K562 (cell line): ENCODE results near the gene NCCRP1. TPM values are rescaled to one million over a fixed set of nuclear protein-coding genes. Genes with fewer than 3 reads are reported as not detected.

Source experiments
- BCL6 ChIP-seq: fragments of 250-450 bp; sonication (Bioruptor Pico); IDR thresholded peaks from 2 replicates; pipeline ENCODE4 v1.4.0; 2020
- CHD4 ChIP-seq: fragments of 200-600 bp; sonication (generic); IDR thresholded peaks from 3 replicates; pipeline ENCODE4 v1.6.1; 2012; ENCODE audit warnings: low read depth, mild to moderate bottlenecking, mixed read lengths, low read length, inconsistent platforms; ENCODE audit not compliant: insufficient read depth, insufficient replicate concordance, poor library complexity, severe bottlenecking
- PML ChIP-seq: IDR thresholded peaks from 2 replicates; pipeline ENCODE4 v1.6.1; 2012; ENCODE audit warnings: low read length, inconsistent platforms
- PRPF4 ChIP-seq: fragments of 200-400 bp; formaldehyde crosslinking; IDR thresholded peaks from one replicate; pipeline ENCODE4 v1.6.1; 2017; ENCODE audit warnings: low read length, low read depth, mild to moderate bottlenecking; ENCODE audit not compliant: insufficient read depth, poor library complexity, severe bottlenecking
- SOX6 ChIP-seq: fragments of 450-650 bp; IDR thresholded peaks from 2 replicates; pipeline ENCODE4 v1.6.1; 2014; ENCODE audit warnings: mild to moderate bottlenecking
- STAG1 ChIP-seq: sonication (generic); formaldehyde crosslinking; IDR thresholded peaks from 2 replicates; pipeline ENCODE4 v1.5.0; 2020; ENCODE audit warnings: missing genetic modification reagents, borderline replicate concordance
- polyA plus RNA-seq, 8 experiments: library from polyadenylated mRNA; depleted of rRNA in 4 of 8; stranded (reverse) in 5 of 8; unstranded in 3 of 8; fragments of >200 nt; fragmentation: Nextera tagmentation in 2 of 8; fragmentation: Illumina TruSeq in 1 of 8; extraction: Ambion mirVana in 2 of 8; extraction: Trizol in 1 of 8; gene quantifications; 2 replicates each; pipeline versions ENCODE4 v1.2.1 to v1.2.3, GENCODE V29; 2011 to 2014; ENCODE audit warnings: inconsistent platforms in 1 of 8, missing spikeins in 1 of 8
- total RNA-seq, 7 experiments: library from RNA; depleted of rRNA in 6 of 7; stranded (reverse); fragments of >200 nt in 6 of 7; fragmentation: Illumina TruSeq in 2 of 7; extraction: Trizol in 2 of 7; gene quantifications; 2 replicates each; pipeline versions ENCODE4 v1.2.1 to v1.2.3, GENCODE V29; 2011 to 2021; ENCODE audit warnings: low replicate concordance in 1 of 7
- TF ChIP-seq, protein P1 (sequence below), 2 experiments: fragments of 450-650 bp in 1 of 2; sonication (generic) in 1 of 2; formaldehyde crosslinking in 1 of 2; IDR thresholded peaks; 2 replicates each; pipeline versions ENCODE4 v1.7.1 to v1.9.0; 2016 to 2022; ENCODE audit warnings: inconsistent platforms in 1 of 2, mild to moderate bottlenecking in 1 of 2, missing genetic modification reagents in 1 of 2
- TF ChIP-seq, protein P2 (sequence below): IDR thresholded peaks from 2 replicates; pipeline ENCODE4 v1.6.1; 2011; ENCODE audit warnings: borderline replicate concordance, low read depth, mild to moderate bottlenecking, moderate library complexity, low read length; ENCODE audit not compliant: insufficient read depth, poor library complexity, severe bottlenecking
- TF ChIP-seq, protein P3 (sequence below): fragments of 450-650 bp; formaldehyde crosslinking; IDR thresholded peaks from 2 replicates; pipeline ENCODE4 v1.4.0; 2020; ENCODE audit warnings: mild to moderate bottlenecking, mixed read lengths
- TF ChIP-seq, protein P4 (sequence below), 2 experiments: fragments of 450-650 bp in 1 of 2; IDR thresholded peaks; 2 replicates each; pipeline ENCODE4 v1.6.1; 2011 to 2017; ENCODE audit warnings: low read depth in 2 of 2, antibody characterized with exemption in 1 of 2, borderline replicate concordance in 1 of 2, low read length in 1 of 2, mild to moderate bottlenecking in 1 of 2, mixed read lengths in 1 of 2; ENCODE audit not compliant: control insufficient read depth in 1 of 2

NCCRP1 gene
- total and polyA plus RNA-seq, 9 of the 15 experiments (the other 6 are each of a cell fraction or from before 2014, with no cell fraction given), result 0.05 TPM; not detected in 8

DNA sequence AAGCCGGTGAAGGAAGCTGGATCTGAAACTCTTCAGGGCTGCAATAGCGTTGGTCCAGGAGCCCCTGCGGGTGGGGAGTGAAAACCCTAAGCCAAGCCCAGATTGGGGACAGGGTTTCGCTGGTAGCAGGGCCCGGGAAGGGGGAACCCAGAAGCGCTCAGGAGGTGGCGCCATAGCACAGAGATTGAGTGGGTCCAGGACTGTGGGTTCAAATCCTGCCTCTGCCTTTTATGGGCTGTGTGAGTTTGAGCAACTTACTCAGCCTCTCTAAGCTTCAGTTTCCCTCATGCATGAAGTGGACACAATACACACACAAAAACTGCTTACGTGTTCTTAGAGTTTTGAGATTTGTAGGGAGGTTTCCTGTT is 15.6 kb downstream of the NCCRP1 start (continued):
- TF ChIP-seq, protein P1, sequence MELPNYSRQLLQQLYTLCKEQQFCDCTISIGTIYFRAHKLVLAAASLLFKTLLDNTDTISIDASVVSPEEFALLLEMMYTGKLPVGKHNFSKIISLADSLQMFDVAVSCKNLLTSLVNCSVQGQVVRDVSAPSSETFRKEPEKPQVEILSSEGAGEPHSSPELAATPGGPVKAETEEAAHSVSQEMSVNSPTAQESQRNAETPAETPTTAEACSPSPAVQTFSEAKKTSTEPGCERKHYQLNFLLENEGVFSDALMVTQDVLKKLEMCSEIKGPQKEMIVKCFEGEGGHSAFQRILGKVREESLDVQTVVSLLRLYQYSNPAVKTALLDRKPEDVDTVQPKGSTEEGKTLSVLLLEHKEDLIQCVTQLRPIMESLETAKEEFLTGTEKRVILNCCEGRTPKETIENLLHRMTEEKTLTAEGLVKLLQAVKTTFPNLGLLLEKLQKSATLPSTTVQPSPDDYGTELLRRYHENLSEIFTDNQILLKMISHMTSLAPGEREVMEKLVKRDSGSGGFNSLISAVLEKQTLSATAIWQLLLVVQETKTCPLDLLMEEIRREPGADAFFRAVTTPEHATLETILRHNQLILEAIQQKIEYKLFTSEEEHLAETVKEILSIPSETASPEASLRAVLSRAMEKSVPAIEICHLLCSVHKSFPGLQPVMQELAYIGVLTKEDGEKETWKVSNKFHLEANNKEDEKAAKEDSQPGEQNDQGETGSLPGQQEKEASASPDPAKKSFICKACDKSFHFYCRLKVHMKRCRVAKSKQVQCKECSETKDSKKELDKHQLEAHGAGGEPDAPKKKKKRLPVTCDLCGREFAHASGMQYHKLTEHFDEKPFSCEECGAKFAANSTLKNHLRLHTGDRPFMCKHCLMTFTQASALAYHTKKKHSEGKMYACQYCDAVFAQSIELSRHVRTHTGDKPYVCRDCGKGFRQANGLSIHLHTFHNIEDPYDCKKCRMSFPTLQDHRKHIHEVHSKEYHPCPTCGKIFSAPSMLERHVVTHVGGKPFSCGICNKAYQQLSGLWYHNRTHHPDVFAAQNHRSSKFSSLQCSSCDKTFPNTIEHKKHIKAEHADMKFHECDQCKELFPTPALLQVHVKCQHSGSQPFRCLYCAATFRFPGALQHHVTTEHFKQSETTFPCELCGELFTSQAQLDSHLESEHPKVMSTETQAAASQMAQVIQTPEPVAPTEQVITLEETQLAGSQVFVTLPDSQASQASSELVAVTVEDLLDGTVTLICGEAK (IDR thresholded peaks at IDR 0.05), result no peak
- TF ChIP-seq, protein P1 (CRISPR knock-in tag; IDR thresholded peaks at IDR 0.05), result no peak
- TF ChIP-seq STAG1 (CRISPR knock-in tag), result peak; percentile 58; the same call in 1 of the 2 replicates
- TF ChIP-seq PML, result no peak
- TF ChIP-seq CHD4, result no peak
- TF ChIP-seq, protein P2, sequence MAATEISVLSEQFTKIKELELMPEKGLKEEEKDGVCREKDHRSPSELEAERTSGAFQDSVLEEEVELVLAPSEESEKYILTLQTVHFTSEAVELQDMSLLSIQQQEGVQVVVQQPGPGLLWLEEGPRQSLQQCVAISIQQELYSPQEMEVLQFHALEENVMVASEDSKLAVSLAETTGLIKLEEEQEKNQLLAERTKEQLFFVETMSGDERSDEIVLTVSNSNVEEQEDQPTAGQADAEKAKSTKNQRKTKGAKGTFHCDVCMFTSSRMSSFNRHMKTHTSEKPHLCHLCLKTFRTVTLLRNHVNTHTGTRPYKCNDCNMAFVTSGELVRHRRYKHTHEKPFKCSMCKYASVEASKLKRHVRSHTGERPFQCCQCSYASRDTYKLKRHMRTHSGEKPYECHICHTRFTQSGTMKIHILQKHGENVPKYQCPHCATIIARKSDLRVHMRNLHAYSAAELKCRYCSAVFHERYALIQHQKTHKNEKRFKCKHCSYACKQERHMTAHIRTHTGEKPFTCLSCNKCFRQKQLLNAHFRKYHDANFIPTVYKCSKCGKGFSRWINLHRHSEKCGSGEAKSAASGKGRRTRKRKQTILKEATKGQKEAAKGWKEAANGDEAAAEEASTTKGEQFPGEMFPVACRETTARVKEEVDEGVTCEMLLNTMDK, result no peak
- TF ChIP-seq, protein P3, sequence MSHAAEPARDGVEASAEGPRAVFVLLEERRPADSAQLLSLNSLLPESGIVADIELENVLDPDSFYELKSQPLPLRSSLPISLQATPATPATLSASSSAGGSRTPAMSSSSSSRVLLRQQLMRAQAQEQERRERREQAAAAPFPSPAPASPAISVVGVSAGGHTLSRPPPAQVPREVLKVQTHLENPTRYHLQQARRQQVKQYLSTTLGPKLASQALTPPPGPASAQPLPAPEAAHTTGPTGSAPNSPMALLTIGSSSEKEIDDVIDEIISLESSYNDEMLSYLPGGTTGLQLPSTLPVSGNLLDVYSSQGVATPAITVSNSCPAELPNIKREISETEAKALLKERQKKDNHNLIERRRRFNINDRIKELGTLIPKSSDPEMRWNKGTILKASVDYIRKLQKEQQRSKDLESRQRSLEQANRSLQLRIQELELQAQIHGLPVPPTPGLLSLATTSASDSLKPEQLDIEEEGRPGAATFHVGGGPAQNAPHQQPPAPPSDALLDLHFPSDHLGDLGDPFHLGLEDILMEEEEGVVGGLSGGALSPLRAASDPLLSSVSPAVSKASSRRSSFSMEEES (CRISPR knock-in tag), result no peak
- no peak for TF ChIP-seq PRPF4
- TF ChIP-seq BCL6 (CRISPR knock-in tag), result no peak
- TF ChIP-seq, protein P4, sequence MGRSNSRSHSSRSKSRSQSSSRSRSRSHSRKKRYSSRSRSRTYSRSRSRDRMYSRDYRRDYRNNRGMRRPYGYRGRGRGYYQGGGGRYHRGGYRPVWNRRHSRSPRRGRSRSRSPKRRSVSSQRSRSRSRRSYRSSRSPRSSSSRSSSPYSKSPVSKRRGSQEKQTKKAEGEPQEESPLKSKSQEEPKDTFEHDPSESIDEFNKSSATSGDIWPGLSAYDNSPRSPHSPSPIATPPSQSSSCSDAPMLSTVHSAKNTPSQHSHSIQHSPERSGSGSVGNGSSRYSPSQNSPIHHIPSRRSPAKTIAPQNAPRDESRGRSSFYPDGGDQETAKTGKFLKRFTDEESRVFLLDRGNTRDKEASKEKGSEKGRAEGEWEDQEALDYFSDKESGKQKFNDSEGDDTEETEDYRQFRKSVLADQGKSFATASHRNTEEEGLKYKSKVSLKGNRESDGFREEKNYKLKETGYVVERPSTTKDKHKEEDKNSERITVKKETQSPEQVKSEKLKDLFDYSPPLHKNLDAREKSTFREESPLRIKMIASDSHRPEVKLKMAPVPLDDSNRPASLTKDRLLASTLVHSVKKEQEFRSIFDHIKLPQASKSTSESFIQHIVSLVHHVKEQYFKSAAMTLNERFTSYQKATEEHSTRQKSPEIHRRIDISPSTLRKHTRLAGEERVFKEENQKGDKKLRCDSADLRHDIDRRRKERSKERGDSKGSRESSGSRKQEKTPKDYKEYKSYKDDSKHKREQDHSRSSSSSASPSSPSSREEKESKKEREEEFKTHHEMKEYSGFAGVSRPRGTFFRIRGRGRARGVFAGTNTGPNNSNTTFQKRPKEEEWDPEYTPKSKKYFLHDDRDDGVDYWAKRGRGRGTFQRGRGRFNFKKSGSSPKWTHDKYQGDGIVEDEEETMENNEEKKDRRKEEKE (IDR thresholded peaks at IDR 0.05; ENCODE audit: borderline replicate concordance in 1 of 2, control insufficient read depth in 1 of 2, low read depth in 2 of 2, low read length in 1 of 2), result no peak
- peak; percentile 35; the same call in 1 of the 2 replicates for TF ChIP-seq SOX6
